GM19455 (cell line): ENCODE results near the gene BICRAL.
A peak's percentile ranks its signal among the peaks of the same experiment; 100 is the strongest.
"Not testable (repeated sequence)": the region's sequence is repeated elsewhere in the genome, so short reads cannot be mapped to it uniquely, and the experiment has no call there.

Experiments
- ATAC-seq: cut with Tn5 transposase; IDR thresholded peaks from one replicate; pipeline ENCODE4 v1.9.1; 2021; ENCODE audit not compliant: unreplicated experiment

The BICRAL gene

DNA sequence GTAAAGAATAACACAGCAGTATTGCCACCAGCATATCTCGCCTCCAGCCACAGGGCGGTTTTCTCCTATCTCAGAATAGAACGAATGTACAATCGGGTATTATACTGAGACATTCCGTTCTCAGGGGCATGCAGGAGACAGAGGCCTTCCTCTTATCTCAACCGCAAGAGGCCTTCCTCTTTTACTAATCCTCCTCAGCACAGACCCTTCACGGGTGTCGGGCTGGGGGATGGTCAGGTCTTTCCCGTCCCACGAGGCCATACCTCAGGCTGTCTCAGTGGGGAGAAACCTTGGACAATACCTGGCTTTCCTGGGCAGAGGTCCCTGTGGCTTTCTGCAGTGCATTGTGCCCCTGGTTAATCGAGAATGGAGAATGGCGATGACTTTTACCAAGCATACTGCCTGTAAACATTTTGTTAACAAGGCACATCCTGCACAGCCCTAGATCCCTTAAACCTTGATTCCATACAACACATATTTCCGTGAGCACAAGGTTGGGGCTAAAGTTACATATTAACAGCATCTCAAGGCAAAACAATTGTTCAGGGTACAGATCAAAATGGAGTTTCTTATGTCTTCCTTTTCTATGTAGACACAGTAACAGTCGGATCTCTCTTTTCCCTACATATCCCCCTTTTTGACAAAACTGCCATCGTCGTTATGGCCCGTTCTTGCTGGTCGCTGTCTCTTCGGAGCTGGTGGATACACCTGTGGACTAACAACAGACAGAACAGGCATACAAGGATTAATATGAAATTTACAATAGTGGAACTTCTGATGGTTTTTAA lies 112.4 kb downstream of the BICRAL start:
- not testable (repeated sequence) for ATAC-seq

GRCh38 chr6:42896178-42896719 lies 114.4 kb downstream of the BICRAL start:
- no peak for ATAC-seq

GRCh38 chr6:42898891-42899361 lies 117.1 kb downstream of the BICRAL start:
- no peak for ATAC-seq

DNA sequence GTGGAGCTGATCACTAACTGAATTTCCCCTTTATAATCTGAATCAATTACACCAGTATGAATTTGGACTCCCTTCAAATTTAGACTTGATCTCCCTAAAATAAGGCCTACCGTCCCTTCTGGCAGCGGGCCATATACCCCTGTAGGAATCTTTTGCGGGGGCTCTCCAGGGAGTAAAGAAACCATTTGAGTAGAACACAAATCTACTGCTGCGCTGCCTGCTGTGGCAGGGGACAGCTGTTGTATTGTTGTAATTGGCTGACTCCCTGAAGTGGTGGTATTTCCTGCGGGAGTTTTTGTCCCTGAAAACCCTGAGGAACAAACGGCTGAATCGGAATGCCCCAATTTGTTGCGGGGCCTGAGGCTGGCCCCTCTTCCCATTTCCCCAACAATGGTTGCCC lies 118.0 kb downstream of the BICRAL start:
- no peak for ATAC-seq

DNA sequence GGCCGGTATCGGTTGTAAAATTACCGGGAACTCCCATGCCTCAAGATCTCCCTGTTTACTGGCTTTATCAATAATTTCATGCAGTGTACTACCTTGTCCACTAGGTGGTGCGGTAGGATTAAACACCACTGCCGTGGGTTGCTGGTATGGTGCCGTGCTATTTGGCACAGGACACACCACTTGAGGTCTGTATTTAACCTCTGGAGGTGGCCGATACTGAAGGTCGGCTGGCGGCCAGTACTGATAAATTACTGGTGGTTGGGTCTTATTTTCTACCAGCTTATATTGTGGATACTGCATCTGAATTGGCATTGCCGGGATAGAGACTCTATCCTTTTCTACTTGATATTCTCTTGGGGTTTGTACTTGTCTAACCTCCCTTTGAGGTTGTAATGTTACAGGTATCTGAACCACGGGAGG lies 119.7 kb downstream of the BICRAL start:
- ATAC-seq, result peak; percentile 59

- ATAC-seq, result not testable (repeated sequence)
Measured at GRCh38 chr6:42902429-42903263, 120.8 kb downstream of the BICRAL start.

GRCh38 chr6:42904467-42904866 lies 122.6 kb downstream of the BICRAL start:
- no peak for ATAC-seq

DNA sequence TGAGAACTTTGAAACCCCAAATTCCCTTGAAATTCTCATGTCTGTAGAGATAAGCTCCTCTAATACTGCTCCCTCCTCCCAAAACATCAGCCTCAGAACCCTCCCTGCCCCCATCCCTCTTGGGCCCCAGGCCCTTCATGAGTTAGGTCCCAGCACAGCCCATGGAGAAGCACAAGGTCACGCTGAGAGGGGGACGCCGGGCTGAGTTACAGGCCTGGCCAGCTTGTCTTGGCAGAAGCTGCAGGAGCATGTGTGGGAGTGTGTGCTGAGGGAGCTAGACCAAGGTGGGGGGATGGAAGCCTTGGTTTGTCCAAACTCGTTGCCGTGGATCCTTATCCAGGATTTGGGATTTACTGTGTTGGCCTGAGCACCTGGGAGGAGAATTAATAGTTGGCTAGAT lies 125.5 kb downstream of the BICRAL start:
- ATAC-seq, result no peak

DNA sequence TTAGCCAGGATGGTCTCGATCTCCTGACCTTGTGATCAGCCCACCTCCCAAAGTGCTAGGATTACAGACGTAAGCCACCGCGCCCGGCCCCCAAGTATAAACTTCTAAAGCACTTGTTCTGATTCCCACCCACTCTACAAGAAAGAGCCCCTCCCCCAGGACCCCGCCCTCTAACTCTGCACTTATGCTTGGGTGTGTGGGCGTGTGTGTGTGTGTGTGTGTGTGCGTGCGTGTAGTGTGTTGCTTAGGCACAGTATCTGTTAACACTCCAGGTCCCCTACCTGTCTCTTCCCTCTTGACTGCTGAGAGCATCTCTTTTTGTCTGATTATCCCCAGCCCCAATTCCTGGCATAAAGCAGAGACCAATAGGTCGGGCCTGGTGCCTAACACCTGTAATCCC lies 128.0 kb downstream of the BICRAL start:
- no peak for ATAC-seq

DNA sequence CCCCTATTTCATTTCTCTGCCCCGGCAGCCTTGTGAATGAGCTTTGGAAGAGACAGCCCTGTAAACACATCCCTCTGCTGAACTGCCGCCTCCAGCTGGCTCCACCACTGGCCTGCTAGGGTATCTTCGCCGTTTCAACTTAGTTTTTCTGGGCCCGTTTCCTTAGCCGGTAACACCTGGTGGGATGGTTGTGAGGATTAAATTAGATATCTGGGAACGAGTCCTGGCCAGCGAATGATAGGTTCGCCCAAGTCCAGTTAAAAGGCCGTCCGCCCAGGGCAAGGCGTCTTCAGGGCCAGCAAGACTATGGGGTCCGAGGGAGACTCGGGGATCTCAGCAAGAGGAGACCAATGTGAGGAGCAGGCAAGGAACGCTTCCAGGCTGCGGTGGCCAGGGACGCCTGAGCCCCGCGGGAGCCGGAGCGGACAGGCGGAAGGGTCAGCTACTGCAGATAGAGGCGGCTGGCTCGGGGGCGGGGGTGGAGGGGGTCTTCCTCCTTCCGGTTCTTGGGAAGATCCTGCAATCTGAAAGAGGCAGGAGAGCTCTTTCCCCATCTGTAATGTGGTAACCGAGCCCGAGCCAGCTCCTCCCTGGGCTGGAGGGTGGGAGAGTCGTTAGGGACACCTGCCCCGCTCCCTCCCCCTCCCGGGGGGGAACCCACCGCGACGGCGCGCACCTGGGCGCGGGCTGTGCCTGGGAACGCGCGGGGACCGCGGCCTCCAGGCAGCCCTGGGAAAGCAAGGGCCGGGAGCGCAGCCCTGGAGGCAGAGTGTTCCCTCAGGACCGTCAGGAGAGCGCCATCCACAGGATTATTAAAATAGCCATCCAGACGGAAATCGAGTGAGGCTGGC lies 129.5 kb downstream of the BICRAL start:
- no peak for ATAC-seq

- no peak for ATAC-seq
Measured at GRCh38 chr6:42914546-42914945, 132.7 kb downstream of the BICRAL start.

GRCh38 chr6:42915732-42916131 lies 133.9 kb downstream of the BICRAL start, which contains the start of gene PTCRA:
PTCRA (plus strand) TSS chr6:42916053; CDS start chr6:42916070, 17 bp downstream.
- ATAC-seq, result no peak

- ATAC-seq, result no peak
Measured at GRCh38 chr6:42916288-42916687, 134.4 kb downstream of the BICRAL start.
